ENCODE measurements around the gene KRT7. TPM values are rescaled to one million over a fixed set of nuclear protein-coding genes. Genes with fewer than 3 reads are reported as not detected.

Gene KRT7
- total and polyA plus RNA-seq, 2 donors (not counting 3 experiments of a cell fraction or from before 2014, with no cell fraction given), result 120 to 293 TPM

DNA sequence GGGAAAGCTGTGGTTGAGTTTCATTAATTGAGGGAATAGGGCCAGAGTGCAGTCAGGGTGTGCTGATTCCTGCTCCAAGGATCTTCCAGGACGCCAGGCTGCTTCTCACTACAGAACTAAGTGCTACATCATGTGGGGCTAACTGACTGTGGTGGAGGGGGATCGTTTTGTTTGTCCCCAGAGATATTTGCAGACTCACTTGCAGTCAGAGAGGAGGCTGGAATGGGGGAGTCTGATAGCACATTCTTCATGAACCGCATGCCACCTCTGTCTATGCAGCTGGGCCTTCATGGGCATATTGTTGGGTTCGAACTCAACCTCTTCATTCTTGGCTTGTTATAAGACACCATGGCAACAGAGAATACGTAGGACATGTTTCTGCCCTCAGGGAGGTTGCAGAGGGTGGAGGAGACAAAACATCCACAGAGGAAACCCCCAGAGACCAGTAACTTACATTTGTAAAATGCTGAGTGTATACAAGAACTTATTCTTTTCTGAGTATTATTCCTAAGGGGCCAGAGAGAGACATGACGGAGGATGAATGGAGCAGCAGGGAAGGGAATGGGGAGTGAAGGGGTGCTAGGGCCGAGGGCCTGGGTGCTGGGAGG, 13.0 kb downstream of the KRT7 start:
- Histone ChIP-seq H3K4me2 (ENCODE audit: insufficient read depth, low read length) (no peak overlapping the region), H3K79me2 (ENCODE audit: control insufficient read depth, insufficient read depth, low read length) (no peaks in the 10 kb centered on the region), H3K4me1 (ENCODE audit: control insufficient read depth, extremely low read depth, insufficient read depth, low read length) (peaks cover 23% of the 10 kb centered on the region), H3K27me3 (ENCODE audit: control insufficient read depth in 2 of 2, insufficient read depth in 2 of 2, low read length in 2 of 2) (peaks cover 0 to 5% of the 10 kb centered on the region in 2 experiments), H3K36me3 (ENCODE audit: control insufficient read depth in 2 of 2, extremely low read depth in 1 of 2, insufficient read depth in 2 of 2, low read length in 2 of 2) (peaks cover 0 to 5% of the 10 kb centered on the region in 2 experiments), H3K27ac (ENCODE audit: insufficient read depth, low read depth, low read length) (no peak overlapping the region), H2AFZ (ENCODE audit: low read depth, low read length) (no peak overlapping the region), H4K20me1 (replicated peaks; ENCODE audit: control insufficient read depth, extremely low read depth, insufficient read depth, low read length) (no peaks in the 10 kb centered on the region), H3K9me1 (replicated peaks; ENCODE audit: control insufficient read depth, extremely low read depth, insufficient read depth, low read length) (no peaks in the 10 kb centered on the region), H3K9ac (replicated peaks; ENCODE audit: extremely low read depth, insufficient read depth, low read length) (no peak overlapping the region), H3K4me3 (replicated peaks in 1 of 3; ENCODE audit: insufficient read depth in 1 of 3, low read depth in 1 of 3, low read length in 3 of 3) (no peak overlapping the region), H3K9me3 (replicated peaks; ENCODE audit: control insufficient read depth, insufficient read depth, low read length) (no peaks in the 10 kb centered on the region)
- intact Hi-C loops (cut with micrococcal nuclease) (no loop called here), dilution Hi-C loops (cut with MboI; ENCODE audit: extremely low pct_ligation_motif_present, low sequenced_read_pairs) (no loop called here)
- no TSS peak for BruUV-seq (replicated peaks)
- ChIA-PET CTCF (interaction anchor here (1.2 to 1.9 kb wide), 4 partner anchors 12 to 91 kb away, joined by 3 to 5 read pairs (median 4); partner anchors contain the start of gene KRT7), POLR2A (no interaction called here)
- TF ChIP-seq JUN (IDR thresholded peaks at IDR 0.05; ENCODE audit: borderline replicate concordance, insufficient read depth, insufficient read length, low read depth) (no peak), EZH2 (IDR thresholded peaks at IDR 0.05; ENCODE audit: borderline replicate concordance, low read depth, low read length, severe bottlenecking) (no peak), POLR2A (IDR thresholded peaks at IDR 0.05; ENCODE audit: low read depth, low read length) (no peak), POLR2AphosphoS5 (IDR thresholded peaks at IDR 0.05; ENCODE audit: insufficient read depth, low read depth, low read length) (no peak), FOS (IDR thresholded peaks at IDR 0.05; ENCODE audit: borderline replicate concordance, insufficient read depth, low read length) (no peak), MYC (IDR thresholded peaks at IDR 0.05; ENCODE audit: low read depth, low read length) (no peak), GATA2 (IDR thresholded peaks at IDR 0.05; ENCODE audit: insufficient read depth, insufficient read length, low read depth, low read length) (no peak), MAX (IDR thresholded peaks at IDR 0.05; ENCODE audit: insufficient read depth, insufficient read length) (no peak)
- TF ChIP-seq, protein P1, sequence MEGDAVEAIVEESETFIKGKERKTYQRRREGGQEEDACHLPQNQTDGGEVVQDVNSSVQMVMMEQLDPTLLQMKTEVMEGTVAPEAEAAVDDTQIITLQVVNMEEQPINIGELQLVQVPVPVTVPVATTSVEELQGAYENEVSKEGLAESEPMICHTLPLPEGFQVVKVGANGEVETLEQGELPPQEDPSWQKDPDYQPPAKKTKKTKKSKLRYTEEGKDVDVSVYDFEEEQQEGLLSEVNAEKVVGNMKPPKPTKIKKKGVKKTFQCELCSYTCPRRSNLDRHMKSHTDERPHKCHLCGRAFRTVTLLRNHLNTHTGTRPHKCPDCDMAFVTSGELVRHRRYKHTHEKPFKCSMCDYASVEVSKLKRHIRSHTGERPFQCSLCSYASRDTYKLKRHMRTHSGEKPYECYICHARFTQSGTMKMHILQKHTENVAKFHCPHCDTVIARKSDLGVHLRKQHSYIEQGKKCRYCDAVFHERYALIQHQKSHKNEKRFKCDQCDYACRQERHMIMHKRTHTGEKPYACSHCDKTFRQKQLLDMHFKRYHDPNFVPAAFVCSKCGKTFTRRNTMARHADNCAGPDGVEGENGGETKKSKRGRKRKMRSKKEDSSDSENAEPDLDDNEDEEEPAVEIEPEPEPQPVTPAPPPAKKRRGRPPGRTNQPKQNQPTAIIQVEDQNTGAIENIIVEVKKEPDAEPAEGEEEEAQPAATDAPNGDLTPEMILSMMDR (IDR thresholded peaks at IDR 0.05; ENCODE audit: extremely low read depth in 1 of 2, insufficient read depth in 1 of 2, low read depth in 1 of 2, low read length in 2 of 2), result no peak
- FAIRE-seq (no peak), DNase-seq (ENCODE audit: low read depth, low spot score) (no peak)
